Measurements from ENCODE around the gene RETSAT.
"Not testable (repeated sequence)": the region's sequence is repeated elsewhere in the genome, so short reads cannot be mapped to it uniquely, and the experiment has no call there.

RETSAT gene

GRCh38 chr2:85324639-85325465 is 29.5 kb downstream of the RETSAT start:
- no peak for DNase-seq (ENCODE audit: low read depth)
- TF ChIP-seq CTCF (conservative IDR thresholded peaks at IDR 0.05; ENCODE audit: low read length), result no peak
- peak overlapping the region; percentile 95 for H3K4me3 ChIP-seq (ENCODE audit: low read length)

DNA sequence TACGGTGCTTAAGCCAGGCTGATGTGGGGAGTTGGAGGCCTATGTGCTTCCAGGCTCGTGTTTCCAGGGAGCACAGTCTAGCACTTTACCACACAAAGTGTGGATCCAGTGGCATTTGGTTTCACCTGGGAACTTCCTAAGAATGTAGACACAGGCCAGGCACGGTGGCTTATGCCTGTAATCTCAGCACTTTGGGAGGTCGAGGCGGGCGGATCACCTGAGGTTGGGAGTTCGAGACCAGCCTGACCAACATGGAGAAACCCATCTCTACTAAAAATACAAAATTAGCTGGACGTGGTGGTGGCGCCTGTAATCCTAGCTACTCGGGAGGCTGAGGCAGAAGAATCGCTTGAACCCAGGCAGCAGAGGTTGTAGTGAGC is 30.4 kb downstream of the RETSAT start:
- not testable (repeated sequence) for DNase-seq (ENCODE audit: low read depth); H3K4me3 ChIP-seq (ENCODE audit: low read length)

DNA sequence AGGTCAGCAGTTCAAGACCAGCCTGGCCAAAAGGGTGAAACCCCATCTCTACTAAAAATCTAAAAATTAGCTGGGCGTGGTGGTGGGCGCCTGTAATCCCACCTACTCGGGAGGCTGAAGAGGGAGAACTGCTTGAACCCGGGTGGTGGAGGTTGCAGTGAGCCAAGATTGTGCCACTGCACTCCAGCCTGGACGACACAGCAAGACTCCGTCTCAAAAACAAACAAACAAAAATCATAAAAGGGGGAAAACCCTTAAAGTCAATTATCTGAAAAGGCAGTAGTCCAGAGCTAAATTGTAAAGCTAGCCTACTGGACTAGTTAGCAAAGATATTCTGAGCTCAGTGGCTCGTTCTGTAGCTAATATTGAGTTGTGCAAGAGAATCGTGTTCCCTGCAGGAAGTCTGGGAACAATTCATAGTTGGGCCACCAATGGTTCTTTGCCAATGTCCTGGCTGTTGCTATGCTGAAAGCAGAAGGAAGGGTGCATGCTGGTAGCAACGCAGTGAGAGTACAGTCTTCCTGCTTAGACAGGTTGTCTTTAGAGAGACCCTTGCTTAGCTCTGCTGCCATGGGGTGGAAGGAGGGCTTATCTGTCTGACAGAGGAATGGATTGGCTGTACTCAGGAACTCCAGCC is 30.9 kb downstream of the RETSAT start:
- no peak overlapping the region for H3K4me3 ChIP-seq (ENCODE audit: low read length)
- no peak for TF ChIP-seq CTCF (conservative IDR thresholded peaks at IDR 0.05; ENCODE audit: low read length)
- peak; percentile 42 for DNase-seq (ENCODE audit: low read depth)

DNA sequence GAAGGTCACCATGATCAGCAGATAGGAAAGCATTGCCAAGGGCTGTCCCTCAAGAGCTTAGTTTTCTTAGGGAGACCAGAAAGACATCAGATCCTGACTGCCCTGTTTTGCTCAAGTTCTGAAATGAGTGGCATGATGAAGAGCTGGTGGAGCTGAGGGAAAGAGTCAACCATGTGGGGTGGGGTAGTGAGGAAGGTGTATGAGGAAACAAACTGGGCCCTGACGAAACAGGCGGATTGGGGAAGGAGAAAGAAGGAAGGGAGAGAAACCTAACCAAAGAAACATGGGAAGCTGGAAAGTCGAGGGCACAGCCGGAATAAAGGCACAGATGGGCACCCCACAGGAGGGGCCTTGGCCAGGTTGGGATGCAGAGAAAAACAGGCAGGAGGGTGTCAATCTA is 34.5 kb downstream of the RETSAT start:
- no peak for TF ChIP-seq CTCF (conservative IDR thresholded peaks at IDR 0.05; ENCODE audit: low read length)
- H3K4me3 ChIP-seq (ENCODE audit: low read length), result no peak overlapping the region
- no peak for DNase-seq (ENCODE audit: low read depth)

DNA sequence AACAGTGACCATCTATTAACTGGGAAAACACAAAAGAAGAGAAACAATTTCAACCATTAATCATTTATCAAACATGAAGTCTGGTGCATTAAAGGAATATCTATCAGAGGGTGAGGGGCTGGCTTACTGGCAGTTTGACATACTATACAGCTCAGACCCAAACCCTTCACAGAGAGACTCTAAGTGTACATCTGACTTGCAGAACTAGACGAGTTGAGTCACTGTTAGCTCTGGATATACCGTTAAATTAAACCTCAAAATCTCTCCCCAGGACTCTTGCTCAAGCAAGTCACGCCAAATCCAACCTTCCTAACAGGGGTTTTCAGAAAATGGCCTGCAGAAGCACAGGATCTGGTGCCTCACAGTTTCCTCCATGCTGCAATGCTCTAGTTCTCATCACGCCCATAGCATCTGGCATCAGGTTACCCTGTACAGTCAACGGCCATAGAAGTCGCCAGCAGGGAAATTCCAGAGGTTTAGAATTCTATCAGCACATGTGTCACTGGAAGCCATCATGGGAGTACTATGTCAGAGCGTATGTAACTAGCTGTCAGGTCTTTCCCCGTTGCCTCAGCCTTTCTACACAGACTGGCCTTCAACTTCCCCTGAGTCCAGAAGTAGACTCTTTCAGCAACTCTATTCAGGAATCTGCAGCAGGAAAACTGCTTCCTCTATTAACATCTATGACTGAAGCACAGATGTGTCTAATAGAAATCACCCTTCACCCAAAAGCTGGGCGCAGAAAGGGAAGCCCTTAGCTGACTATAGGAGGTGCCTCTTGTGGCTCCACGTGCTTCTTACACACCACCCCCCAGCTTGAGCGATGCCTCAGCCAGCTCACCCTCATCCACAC is 35.9 kb downstream of the RETSAT start:
- no peak overlapping the region for H3K4me3 ChIP-seq (ENCODE audit: low read length)
- no peak for TF ChIP-seq CTCF (conservative IDR thresholded peaks at IDR 0.05; ENCODE audit: low read length)
- DNase-seq (ENCODE audit: low read depth), result peak; percentile 84

GRCh38 chr2:85315921-85316320 is 38.4 kb downstream of the RETSAT start:
- DNase-seq (ENCODE audit: low read depth); H3K4me3 ChIP-seq (ENCODE audit: low read length): not testable (repeated sequence)

GRCh38 chr2:85314884-85315242 is 39.5 kb downstream of the RETSAT start:
- H3K4me3 ChIP-seq (ENCODE audit: low read length), result no peak overlapping the region
- DNase-seq (ENCODE audit: low read depth), result no peak
- no peak for TF ChIP-seq CTCF (conservative IDR thresholded peaks at IDR 0.05; ENCODE audit: low read length)

DNA sequence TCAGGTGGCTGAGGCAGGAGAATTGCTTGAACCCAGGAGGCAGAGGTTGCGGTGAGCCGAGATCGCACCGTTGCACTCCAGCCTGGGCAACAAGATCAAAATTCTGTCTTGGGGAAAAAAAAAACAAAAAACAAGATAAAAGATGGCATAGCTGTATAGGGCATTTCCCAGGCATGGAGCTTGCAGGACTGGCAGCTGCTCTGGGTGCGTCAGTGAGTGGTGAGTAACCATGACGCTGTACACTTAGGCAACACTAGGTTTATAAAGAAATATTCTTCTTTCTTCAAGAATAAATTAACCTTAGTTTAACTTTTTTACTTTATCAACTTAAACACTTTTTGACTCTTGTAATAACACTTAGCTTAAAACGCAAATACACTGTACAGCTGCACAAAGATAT is 41.9 kb downstream of the RETSAT start:
- TF ChIP-seq CTCF (conservative IDR thresholded peaks at IDR 0.05; ENCODE audit: low read length), result no peak
- DNase-seq (ENCODE audit: low read depth), result peak; percentile 81

More for the DNA sequence above, 41.9 kb downstream of the RETSAT start:
- no peak overlapping the region for H3K4me3 ChIP-seq (ENCODE audit: low read length)
